Measurements from ENCODE around the gene APIP.

APIP gene, protein sequence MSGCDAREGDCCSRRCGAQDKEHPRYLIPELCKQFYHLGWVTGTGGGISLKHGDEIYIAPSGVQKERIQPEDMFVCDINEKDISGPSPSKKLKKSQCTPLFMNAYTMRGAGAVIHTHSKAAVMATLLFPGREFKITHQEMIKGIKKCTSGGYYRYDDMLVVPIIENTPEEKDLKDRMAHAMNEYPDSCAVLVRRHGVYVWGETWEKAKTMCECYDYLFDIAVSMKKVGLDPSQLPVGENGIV

DNA sequence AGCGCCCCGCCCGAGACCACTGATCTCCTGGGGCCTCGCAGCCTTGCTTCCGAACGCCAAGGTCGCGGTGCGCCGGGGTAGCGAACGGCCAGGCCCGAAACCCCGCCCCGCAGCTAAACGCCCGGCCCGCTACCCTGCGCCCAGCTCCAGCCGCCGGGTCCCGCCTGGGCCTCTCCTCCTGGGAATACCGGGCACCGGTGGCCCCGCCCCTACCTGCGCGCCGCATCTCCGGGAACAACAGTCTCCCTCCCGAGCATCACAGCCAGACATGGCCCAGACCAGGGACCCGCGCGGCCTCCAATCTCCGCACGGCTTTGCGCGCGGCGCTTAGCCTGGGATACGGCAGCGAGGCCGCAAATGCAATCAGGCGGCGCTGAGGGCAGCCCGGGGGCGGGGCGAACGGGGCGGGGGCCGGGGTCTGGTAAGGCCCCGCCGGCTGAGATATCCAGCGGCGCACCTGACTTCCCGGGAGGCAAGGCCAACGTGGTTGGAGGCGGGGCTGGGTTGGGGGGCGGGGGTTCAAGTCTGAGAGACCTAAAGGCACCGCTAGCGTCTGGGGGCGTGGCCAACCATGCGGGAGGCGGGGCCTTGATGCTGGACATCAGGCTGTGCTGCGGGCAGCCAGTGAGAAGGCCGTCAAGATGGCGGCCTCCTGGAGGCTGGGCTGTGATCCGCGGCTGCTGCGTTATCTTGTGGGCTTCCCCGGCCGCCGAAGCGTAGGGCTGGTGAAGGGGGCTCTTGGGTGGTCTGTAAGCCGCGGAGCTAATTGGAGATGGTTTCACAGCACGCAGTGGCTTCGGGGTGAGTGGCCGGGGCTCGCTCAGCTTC, at the start of gene APIP, which contains the start of gene PDHX:
Gene APIP (minus strand): TSS at position 365 of the 828 bp plus-strand sequence. CDS start 95 bp downstream, at position 270.
Gene PDHX (plus strand): TSS at position 604 of the 828 bp plus-strand sequence. CDS start 38 bp downstream, at position 642.
- TF ChIP-seq, protein P1, sequence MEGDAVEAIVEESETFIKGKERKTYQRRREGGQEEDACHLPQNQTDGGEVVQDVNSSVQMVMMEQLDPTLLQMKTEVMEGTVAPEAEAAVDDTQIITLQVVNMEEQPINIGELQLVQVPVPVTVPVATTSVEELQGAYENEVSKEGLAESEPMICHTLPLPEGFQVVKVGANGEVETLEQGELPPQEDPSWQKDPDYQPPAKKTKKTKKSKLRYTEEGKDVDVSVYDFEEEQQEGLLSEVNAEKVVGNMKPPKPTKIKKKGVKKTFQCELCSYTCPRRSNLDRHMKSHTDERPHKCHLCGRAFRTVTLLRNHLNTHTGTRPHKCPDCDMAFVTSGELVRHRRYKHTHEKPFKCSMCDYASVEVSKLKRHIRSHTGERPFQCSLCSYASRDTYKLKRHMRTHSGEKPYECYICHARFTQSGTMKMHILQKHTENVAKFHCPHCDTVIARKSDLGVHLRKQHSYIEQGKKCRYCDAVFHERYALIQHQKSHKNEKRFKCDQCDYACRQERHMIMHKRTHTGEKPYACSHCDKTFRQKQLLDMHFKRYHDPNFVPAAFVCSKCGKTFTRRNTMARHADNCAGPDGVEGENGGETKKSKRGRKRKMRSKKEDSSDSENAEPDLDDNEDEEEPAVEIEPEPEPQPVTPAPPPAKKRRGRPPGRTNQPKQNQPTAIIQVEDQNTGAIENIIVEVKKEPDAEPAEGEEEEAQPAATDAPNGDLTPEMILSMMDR (IDR thresholded peaks at IDR 0.05; ENCODE audit: insufficient read depth, low read length, missing control alignments) = no peak
- peak within 1 kb of the TSS; percentile 91 for H3K4me3 ChIP-seq (ENCODE audit: low read depth, low read length)
- ChIA-PET POLR2A (interaction anchor here (0.6 to 1.2 kb wide), 6 partner anchors 9 to 502 kb away, joined by 3 to 5 read pairs (median 3); no protein-coding TSS in a partner anchor), CTCF (interaction anchor here (0.7 to 4.7 kb wide), 7 partner anchors 10 to 476 kb away, joined by 3 to 27 read pairs (median 5); no protein-coding TSS in a partner anchor)
- DNase-seq (ENCODE audit: low read depth, low spot score) = peak; percentile 87

DNA sequence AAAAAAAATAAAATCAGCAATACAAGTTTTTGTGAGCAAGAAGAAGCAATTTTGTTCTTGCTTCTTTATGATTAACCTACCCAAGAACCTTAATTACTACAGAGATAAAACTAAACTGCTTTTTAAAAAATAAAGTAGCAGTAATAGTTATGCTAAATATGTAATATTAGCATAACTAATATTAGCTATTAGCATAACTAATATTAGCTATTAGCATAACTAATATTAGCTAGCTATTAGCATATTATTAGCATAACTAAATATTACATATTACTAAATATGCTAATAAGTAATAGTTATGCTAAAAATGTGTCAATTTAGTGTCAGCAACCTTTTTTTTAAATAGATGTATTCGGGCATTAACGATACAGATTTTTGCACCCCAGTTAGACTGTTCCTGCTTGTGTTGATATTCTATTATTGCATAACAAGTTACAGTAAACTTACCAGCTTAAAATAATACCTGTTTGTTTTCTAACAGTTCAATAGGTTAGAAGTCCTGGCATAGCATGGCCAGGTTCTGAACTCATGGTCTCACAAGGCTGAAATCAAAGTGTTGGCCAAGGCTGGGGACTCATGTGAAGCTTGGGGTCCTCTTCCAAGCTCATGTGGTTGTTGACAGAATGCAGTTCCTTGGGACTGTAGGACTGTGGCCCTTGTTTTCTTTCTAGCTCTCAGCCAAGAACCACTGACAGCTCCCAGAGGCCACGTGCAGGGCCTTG, 48.6 kb upstream of the APIP start:
- TF ChIP-seq, protein P1 (IDR thresholded peaks at IDR 0.05; ENCODE audit: insufficient read depth, low read length, missing control alignments) = no peak
- ChIA-PET POLR2A (no interaction called here), CTCF (interaction anchor here (0.6 kb wide), 1 partner anchor 11 kb away, joined by 3 read pairs; no protein-coding TSS in a partner anchor)
- DNase-seq (ENCODE audit: low read depth, low spot score) = no peak
- H3K4me3 ChIP-seq (ENCODE audit: low read depth, low read length) = no peak overlapping the region

DNA sequence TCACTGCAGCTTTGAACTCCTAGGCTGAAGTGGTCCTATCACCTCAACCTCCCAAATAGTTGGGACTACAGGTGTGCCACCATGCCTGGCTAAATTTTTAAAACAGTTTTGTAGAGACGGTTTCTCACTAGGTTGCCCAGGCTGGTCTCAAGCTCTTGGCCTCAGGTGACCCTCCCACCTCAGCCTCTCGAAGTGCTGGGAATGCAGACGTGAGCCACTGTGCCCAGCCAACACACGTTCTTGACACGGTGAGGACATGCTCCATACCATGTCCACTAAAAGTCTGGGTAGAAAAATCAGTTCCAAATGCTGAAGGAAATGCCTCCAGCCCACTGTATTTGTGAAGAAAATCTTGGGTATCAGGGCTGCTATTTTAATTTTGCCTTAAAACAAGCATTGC, 47.2 kb upstream of the APIP start:
- ChIA-PET POLR2A (no interaction called here), CTCF (interaction anchor here (1.0 kb wide), 1 partner anchor 496 kb away, joined by 3 read pairs; no protein-coding TSS in a partner anchor)
- TF ChIP-seq, protein P1 (IDR thresholded peaks at IDR 0.05; ENCODE audit: insufficient read depth, low read length, missing control alignments) = no peak
- DNase-seq (ENCODE audit: low read depth, low spot score) = no peak
- H3K4me3 ChIP-seq (ENCODE audit: low read depth, low read length) = no peak overlapping the region

DNA sequence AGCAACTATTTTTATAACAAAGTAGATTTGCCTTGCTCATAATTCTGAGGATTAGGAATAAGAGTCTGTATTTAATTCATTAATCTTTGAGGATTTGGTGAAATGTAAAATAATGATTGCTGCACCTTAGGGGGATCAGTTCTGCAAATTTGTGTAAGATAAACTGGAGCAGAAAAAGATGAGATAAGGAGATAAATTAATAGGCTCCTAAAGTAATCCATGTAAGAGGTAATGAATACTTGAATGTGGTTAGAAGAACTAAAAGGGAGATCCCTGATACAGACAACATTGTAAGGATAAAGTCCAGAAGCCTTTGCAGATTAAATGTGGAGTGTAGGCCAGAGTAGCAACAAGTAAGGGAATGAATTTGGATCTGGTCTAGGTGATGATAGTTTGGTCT, 45.9 kb upstream of the APIP start:
- TF ChIP-seq, protein P1 (IDR thresholded peaks at IDR 0.05; ENCODE audit: insufficient read depth, low read length, missing control alignments) = no peak
- CTCF ChIA-PET = no interaction called here
- POLR2A ChIA-PET = no interaction called here

DNA sequence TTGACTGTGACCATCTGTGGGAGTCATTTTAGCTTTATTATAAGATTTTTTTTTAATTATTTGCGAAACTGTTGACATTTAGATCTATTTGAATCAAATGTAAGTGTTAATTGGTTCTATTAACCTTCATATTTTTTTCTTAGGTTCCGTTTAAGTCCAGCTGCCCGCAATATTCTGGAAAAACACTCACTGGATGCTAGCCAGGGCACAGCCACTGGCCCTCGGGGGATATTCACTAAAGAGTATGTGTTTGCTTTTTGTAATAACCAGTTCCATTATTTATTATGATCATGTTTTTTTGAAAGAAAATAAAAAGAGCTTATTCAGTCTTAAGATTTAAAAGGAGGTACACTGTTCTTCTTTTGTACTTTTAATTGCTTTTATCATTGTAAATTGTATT, 44.1 kb upstream of the APIP start:
- TF ChIP-seq, protein P1 (IDR thresholded peaks at IDR 0.05; ENCODE audit: insufficient read depth, low read length, missing control alignments) = no peak
- POLR2A ChIA-PET = no interaction called here
- CTCF ChIA-PET = interaction anchor here (1.1 kb wide), 1 partner anchor 454 kb away, joined by 4 read pairs; no protein-coding TSS in a partner anchor
- no peak for DNase-seq (ENCODE audit: low read depth, low spot score)
- H3K4me3 ChIP-seq (ENCODE audit: low read depth, low read length) = no peak overlapping the region

More for the DNA sequence above, 45.9 kb upstream of the APIP start:
- H3K4me3 ChIP-seq (ENCODE audit: low read depth, low read length) = no peak overlapping the region
- DNase-seq (ENCODE audit: low read depth, low spot score) = no peak

Data from AG04449 (cell line).